ENCODE results near the gene SLC9A3. TPM values are rescaled to one million over a fixed set of nuclear protein-coding genes. Genes with fewer than 3 reads are reported as not detected.
"Not testable (repeated sequence)": the region's sequence is repeated elsewhere in the genome, so short reads cannot be mapped to it uniquely, and the experiment has no call there.

Gene SLC9A3
- total RNA-seq, 2 experiments from 2014 or later: 1.7 to 1.8 TPM

DNA sequence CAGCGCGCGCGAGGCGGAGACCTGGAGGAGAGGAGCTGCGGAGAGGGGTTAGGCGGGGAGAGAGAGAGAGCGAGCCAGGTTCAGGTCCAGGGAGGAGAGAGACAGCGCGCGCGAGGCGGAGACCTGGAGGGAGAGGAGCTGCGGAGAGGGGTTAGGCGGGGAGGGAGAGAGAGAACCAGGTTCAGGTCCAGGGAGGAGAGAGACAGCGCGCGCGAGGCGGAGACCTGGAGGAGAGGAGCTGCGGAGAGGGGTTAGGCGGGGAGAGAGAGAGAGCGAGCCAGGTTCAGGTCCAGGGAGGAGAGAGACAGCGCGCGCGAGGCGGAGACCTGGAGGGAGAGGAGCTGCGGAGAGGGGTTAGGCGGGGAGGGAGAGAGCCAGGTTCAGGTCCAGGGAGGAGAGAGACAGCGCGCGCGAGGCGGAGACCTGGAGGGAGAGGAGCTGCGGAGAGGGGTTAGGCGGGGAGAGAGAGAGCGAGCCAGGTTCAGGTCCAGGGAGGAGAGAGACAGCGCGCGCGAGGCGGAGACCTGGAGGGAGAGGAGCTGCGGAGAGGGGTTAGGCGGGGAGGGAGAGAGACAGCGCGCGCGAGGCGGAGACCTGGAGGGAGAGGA, 49.9 kb downstream of the SLC9A3 start:
- DNase-seq; H3K9me3 Mint-ChIP-seq; H3K27me3 Mint-ChIP-seq; intact Hi-C loops (cut with micrococcal nuclease); H3K27ac Mint-ChIP-seq: not testable (repeated sequence)
- Mint-ChIP-seq H3K4me3 (peak overlapping the region; percentile 79), H3K4me1 (ENCODE audit: low read depth) (peaks cover 24% of the 10 kb centered on the region), H3K36me3 (peaks cover 10% of the 10 kb centered on the region)
- ChIA-PET POLR2A (interaction anchor here (2.6 kb wide), 1 partner anchor 28 kb away, joined by 15 read pairs; no protein-coding TSS in a partner anchor), CTCF (interaction anchor here (1.3 to 2.6 kb wide), 3 partner anchors 26 to 157 kb away, joined by 4 to 16 read pairs (median 9); no protein-coding TSS in a partner anchor)

- H3K36me3 Mint-ChIP-seq: peaks cover 10% of the 10 kb centered on the region
These were observed 50.6 kb downstream of the SLC9A3 start for GRCh38 chr5:473551-474192.

GRCh38 chr5:472656-473550, 51.3 kb downstream of the SLC9A3 start:
- peak; percentile 91 for DNase-seq
- peak overlapping the region; percentile 84 for H3K4me3 Mint-ChIP-seq
- intact Hi-C loops (cut with micrococcal nuclease): loop anchor here (1.0 to 2.0 kb wide), 3 partner anchors 9 to 139 kb away; partner anchors contain the start of genes CEP72 and EXOC3
- H3K36me3 Mint-ChIP-seq: peaks cover 10% of the 10 kb centered on the region
- ChIA-PET CTCF (interaction anchor here (0.7 to 2.6 kb wide), 4 partner anchors 16 to 156 kb away, joined by 3 to 16 read pairs (median 10); no protein-coding TSS in a partner anchor), POLR2A (interaction anchor here (0.5 to 2.6 kb wide), 6 partner anchors 10 to 286 kb away, joined by 3 to 15 read pairs (median 4); no protein-coding TSS in a partner anchor)
- H3K4me1 Mint-ChIP-seq (ENCODE audit: low read depth): peaks cover 24% of the 10 kb centered on the region
- no peaks in the 10 kb centered on the region for H3K9me3 Mint-ChIP-seq
- H3K27me3 Mint-ChIP-seq: peaks cover 2% of the 10 kb centered on the region
- H3K27ac Mint-ChIP-seq: peak overlapping the region; percentile 81

More at GRCh38 chr5:473551-474192, 50.6 kb downstream of the SLC9A3 start:
- peaks cover 2% of the 10 kb centered on the region for H3K27me3 Mint-ChIP-seq
- H3K9me3 Mint-ChIP-seq: no peaks in the 10 kb centered on the region
- POLR2A ChIA-PET: interaction anchor here (0.9 to 2.6 kb wide), 3 partner anchors 15 to 285 kb away, joined by 3 to 15 read pairs (median 4); no protein-coding TSS in a partner anchor
- no peak overlapping the region for H3K27ac Mint-ChIP-seq
- intact Hi-C loops (cut with micrococcal nuclease): loop anchor here (1.0 to 2.0 kb wide), 2 partner anchors 31 to 139 kb away; partner anchors contain the start of genes CEP72 and EXOC3
- peaks cover 24% of the 10 kb centered on the region for H3K4me1 Mint-ChIP-seq (ENCODE audit: low read depth)
- DNase-seq: peak; percentile 39
- H3K4me3 Mint-ChIP-seq: peak overlapping the region; percentile 79
- CTCF ChIA-PET: interaction anchor here (0.7 to 2.6 kb wide), 4 partner anchors 17 to 157 kb away, joined by 3 to 16 read pairs (median 6); no protein-coding TSS in a partner anchor

DNA sequence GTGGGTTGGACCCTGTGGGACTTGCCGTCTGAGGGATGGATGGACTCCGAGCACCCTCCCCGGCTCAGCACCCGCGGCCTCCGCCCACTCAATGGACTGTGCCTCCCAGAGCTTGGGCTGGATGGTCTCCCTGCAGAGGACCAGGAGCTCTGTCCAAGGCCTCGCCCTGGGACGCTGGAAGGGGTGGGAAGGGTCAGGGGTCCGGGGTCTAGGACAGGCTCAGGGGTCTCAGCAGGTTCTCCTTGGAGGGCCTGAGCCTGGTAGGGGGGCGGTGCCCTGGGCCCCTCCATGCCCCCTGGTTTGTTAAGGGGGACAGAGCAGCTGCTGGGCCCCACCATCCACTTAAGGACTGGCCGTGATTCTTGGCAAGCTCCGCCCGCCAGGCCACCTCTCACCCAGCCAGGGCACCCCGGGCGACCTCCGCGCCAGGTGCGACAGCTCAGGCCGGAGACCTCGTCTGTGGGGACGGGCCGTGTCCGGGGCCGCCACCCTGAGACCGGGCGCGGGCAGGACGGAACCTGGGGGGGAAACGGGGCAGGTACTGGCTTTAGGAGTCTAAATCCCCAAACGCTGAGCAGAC, 52.1 kb downstream of the SLC9A3 start:
- Mint-ChIP-seq H3K4me3 (peak overlapping the region; percentile 84), H3K27ac (peak overlapping the region; percentile 81), H3K27me3 (peaks cover 2% of the 10 kb centered on the region), H3K4me1 (ENCODE audit: low read depth) (peaks cover 24% of the 10 kb centered on the region), H3K36me3 (peaks cover 10% of the 10 kb centered on the region), H3K9me3 (no peaks in the 10 kb centered on the region)
- intact Hi-C loops (cut with micrococcal nuclease): loop anchor here (1.0 to 2.0 kb wide), 2 partner anchors 8 to 29 kb away; partner anchors contain the start of gene EXOC3
- DNase-seq: peak; percentile 35
- POLR2A ChIA-PET: interaction anchor here (0.5 to 2.6 kb wide), 6 partner anchors 9 to 201 kb away, joined by 3 to 15 read pairs (median 4); partner anchors contain the start of gene PDCD6
- CTCF ChIA-PET: interaction anchor here (0.6 to 2.6 kb wide), 3 partner anchors 26 to 206 kb away, joined by 3 to 11 read pairs (median 9); no protein-coding TSS in a partner anchor

DNA sequence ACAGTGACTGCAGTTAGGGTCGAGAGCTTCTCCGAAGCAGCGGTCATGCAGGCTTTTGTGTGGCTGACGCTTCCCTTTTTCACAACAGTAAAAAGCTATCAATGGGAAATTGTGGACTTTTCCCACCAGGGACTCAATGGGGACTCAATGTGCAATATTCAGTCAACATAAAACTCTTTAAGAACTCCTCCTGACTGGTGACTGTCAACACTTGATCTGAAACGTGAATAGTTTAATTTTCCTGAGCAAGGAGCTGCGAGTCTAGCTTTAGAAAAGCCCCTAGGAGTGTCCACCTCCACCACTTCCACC, 52.5 kb downstream of the SLC9A3 start:
- Mint-ChIP-seq H3K4me3 (peak overlapping the region; percentile 84), H3K27me3 (peaks cover 2% of the 10 kb centered on the region), H3K36me3 (peaks cover 10% of the 10 kb centered on the region), H3K4me1 (ENCODE audit: low read depth) (peaks cover 24% of the 10 kb centered on the region), H3K9me3 (no peaks in the 10 kb centered on the region), H3K27ac (peak overlapping the region; percentile 81)
- ChIA-PET CTCF (interaction anchor here (0.6 to 1.1 kb wide), 2 partner anchors 25 to 205 kb away, joined by 3 to 11 read pairs; no protein-coding TSS in a partner anchor), POLR2A (interaction anchor here (0.8 to 2.6 kb wide), 4 partner anchors 8 to 200 kb away, joined by 3 to 15 read pairs (median 4); partner anchors contain the start of gene PDCD6)
- intact Hi-C loops (cut with micrococcal nuclease): loop anchor here (1.0 to 2.0 kb wide), 2 partner anchors 7 to 29 kb away; partner anchors contain the start of gene EXOC3
- no peak for DNase-seq

DNA sequence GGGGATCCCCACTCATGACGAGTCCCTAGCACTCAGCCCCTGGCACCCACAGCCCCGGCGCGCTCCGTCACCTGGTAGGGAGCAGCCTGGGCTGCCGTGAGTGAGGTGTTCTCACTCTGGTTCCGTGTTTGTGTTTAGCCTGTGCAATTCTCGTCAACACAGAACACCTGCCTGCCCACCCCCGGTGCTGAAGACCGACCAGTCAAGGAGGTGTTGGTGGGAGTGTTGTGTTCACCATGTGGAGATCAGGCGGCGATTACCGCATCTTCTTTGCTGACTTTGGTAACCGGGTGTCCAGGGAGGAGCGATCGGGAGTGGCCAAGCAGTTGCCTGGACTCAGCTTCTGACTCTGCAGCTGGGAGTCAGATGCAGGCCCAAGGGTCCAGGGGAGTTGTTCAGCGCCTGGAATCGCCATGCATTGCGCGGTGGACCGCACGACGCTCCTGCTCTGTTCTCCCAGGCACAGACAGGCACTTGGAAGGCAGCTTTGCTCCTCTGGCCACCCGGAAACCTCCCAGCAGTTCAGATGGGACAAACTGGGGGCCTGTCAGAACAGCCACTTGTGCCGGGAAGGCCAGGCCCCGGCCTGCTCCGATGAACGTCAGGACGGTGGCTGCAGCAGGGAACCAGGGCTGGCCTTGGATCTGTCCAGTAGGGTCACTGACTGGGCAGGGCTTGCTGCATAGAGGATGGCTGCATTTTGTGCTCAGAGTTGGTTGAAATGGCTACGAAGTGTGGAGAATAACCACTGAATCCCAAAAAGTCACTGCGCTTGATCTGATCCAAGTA, 53.1 kb downstream of the SLC9A3 start:
- no peaks in the 10 kb centered on the region for H3K9me3 Mint-ChIP-seq
- peaks cover 13% of the 10 kb centered on the region for H3K36me3 Mint-ChIP-seq
- intact Hi-C loops (cut with micrococcal nuclease): no loop called here
- peak overlapping the region; percentile 81 for H3K27ac Mint-ChIP-seq
- ChIA-PET POLR2A (interaction anchor here (0.8 kb wide), 1 partner anchor 155 kb away, joined by 4 read pairs; no protein-coding TSS in a partner anchor), CTCF (interaction anchor here (1.1 kb wide), 1 partner anchor 25 kb away, joined by 11 read pairs; no protein-coding TSS in a partner anchor)
- DNase-seq: no peak
- peak overlapping the region; percentile 84 for H3K4me3 Mint-ChIP-seq
- H3K4me1 Mint-ChIP-seq (ENCODE audit: low read depth): peaks cover 24% of the 10 kb centered on the region
- H3K27me3 Mint-ChIP-seq: peaks cover 2% of the 10 kb centered on the region

DNA sequence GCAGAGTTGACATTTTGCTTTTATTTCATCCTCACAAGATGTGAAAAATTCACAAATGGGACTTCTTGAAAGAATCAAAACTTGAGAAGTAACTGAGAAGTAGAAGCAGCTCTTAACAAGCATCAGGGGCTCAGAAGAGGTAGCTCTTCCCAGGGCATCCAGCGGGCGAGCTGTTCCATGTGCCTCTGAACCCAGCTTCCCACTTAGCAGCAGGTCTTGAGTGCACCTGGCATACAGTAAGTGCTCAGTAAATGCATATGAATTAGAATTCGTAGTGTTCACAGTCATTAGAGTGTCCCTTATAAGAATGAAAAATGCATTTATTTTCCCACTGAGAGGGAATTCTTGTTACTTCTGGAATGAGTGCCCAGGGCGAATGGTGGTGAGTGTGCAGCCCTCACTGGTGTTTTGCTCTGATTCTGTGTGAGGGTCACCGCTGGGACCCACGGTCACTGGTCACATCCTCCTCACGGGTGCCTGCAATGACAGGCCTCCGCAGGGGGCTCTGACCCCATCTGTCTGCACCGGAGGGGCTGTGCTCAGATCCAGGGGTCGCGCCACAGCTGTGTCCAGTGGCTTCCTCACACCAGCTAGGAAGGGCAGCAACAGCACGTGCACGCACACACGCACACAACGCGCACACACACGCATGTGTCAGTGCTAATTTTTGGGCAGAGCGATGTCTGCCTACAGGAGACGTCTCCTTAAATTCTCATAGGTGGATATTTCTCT, 54.3 kb downstream of the SLC9A3 start:
- intact Hi-C loops (cut with micrococcal nuclease): no loop called here
- ChIA-PET POLR2A (no interaction called here), CTCF (interaction anchor here (0.7 kb wide), 1 partner anchor 10 kb away, joined by 3 read pairs; no protein-coding TSS in a partner anchor)
- DNase-seq: no peak
- Mint-ChIP-seq H3K4me3 (no peak overlapping the region), H3K4me1 (ENCODE audit: low read depth) (peaks cover 22% of the 10 kb centered on the region), H3K27ac (peak overlapping the region; percentile 28), H3K27me3 (no peaks in the 10 kb centered on the region), H3K36me3 (peaks cover 15% of the 10 kb centered on the region), H3K9me3 (no peaks in the 10 kb centered on the region)

GRCh38 chr5:468401-468800, 55.8 kb downstream of the SLC9A3 start:
- no peak overlapping the region for H3K27ac Mint-ChIP-seq
- peaks cover 29% of the 10 kb centered on the region for H3K4me1 Mint-ChIP-seq (ENCODE audit: low read depth)
- DNase-seq: no peak
- H3K9me3 Mint-ChIP-seq: no peaks in the 10 kb centered on the region
- POLR2A ChIA-PET: no interaction called here
- intact Hi-C loops (cut with micrococcal nuclease): no loop called here
- no peaks in the 10 kb centered on the region for H3K27me3 Mint-ChIP-seq
- H3K4me3 Mint-ChIP-seq: no peak overlapping the region
- CTCF ChIA-PET: no interaction called here
- peaks cover 21% of the 10 kb centered on the region for H3K36me3 Mint-ChIP-seq

GRCh38 chr5:466661-467310, 57.5 kb downstream of the SLC9A3 start:
- peaks cover 41% of the 10 kb centered on the region for H3K4me1 Mint-ChIP-seq (ENCODE audit: low read depth)
- no peaks in the 10 kb centered on the region for H3K27me3 Mint-ChIP-seq
- peaks cover 33% of the 10 kb centered on the region for H3K36me3 Mint-ChIP-seq
- no peak for DNase-seq
- no peak overlapping the region for H3K4me3 Mint-ChIP-seq
- no peaks in the 10 kb centered on the region for H3K9me3 Mint-ChIP-seq
- H3K27ac Mint-ChIP-seq: no peak overlapping the region
- ChIA-PET CTCF (no interaction called here), POLR2A (no interaction called here)
- intact Hi-C loops (cut with micrococcal nuclease): no loop called here
